GM19043 (cell line): ENCODE measurements around the gene SLC10A7.
"Not testable (repeated sequence)": the region's sequence is repeated elsewhere in the genome, so short reads cannot be mapped to it uniquely, and the experiment has no call there.

ENCODE experiments used
- ATAC-seq: cut with Tn5 transposase; IDR thresholded peaks from one replicate; pipeline ENCODE4 v1.9.1; 2021; ENCODE audit warnings: low read depth; ENCODE audit not compliant: unreplicated experiment

The SLC10A7 gene

DNA sequence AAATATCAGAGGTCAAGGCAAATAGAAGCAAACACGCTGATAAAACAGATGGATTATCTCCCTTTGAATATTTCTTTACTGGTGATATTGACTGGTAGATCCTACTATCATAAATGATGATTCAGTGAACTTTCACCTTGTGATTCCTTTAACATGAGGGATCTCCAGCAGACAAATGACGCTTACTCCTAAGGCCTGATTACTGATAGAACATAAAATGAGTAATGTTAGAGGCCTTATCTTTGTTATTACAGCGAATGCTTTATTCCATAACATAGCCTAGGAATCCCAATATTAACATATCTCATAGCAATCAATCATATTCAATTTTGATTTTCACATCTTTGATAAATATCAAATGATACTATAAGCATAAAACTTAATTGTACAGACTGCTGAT, 152.3 kb downstream of the SLC10A7 start:
- ATAC-seq, result no peak

DNA sequence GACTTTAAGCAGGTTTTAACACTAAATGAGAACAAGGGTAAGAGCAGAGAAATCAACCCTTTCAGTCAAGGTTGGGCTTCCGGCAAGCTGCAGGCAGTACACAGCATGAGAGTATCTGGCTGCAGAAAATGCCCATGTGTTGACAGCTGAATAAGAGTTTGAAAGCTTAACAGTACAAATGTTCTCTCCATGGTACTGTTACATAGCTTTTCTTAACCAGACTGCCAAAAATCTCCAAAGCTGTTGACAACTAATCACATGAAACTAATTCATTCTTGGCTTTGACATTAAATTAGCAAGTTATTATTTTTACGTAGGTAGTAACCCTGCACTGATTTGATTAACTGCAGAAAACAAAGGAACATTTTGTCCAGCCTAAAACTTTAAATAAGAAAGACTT, 153.5 kb downstream of the SLC10A7 start:
- no peak for ATAC-seq

DNA sequence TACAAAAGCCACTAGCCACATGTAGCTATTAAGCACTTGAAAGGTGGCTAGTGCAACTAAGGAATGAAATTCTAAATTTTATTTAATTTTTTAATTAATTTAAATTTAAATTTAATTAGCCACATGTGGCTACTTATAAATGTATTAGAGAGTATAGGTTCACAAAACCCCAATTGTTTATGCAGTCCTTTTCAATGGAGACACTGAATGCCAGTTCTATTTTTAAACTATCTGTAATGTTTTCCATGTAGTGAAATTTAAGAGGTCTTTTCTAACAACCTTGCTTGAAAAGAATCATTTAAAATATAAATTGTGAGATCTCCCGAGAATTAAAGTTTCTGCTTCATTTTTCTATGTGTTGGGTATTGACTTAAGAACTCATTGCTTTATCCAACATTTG, 154.4 kb downstream of the SLC10A7 start:
- no peak for ATAC-seq

DNA sequence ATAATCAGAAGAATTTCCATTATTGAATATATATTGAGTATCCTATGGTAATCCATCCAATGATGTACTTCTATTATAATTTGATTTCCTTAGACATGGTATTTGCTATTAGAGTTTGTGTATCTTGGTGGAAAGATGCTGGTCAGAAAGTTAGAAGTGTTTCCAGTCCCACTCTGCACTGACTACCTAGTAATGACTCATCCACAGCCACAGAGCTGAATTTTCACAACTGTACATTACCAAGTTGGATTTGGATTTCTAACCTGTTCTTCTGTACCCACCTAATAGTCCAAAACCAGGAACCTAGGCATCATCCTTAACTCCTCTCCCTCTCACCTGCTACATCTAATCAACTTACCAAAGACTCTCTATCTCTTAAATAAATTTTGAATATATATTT, 162.0 kb downstream of the SLC10A7 start:
- ATAC-seq, result no peak

DNA sequence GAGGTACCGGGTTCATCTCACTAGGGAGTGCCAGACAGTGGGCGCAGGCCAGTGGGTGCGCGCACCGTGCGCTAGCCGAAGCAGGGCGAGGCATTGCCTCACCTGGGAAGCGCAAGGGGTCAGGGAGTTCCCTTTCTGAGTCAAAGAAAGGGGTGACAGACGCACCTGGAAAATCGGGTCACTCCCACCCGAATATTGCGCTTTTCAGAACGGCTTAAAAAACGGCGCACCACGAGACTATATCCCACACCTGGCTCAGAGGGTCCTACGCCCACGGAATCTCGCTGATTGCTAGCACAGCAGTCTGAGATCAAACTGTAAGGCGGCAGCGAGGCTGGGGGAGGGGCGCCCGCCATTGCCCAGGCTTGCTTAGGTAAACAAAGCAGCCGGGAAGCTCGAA, 171.6 kb downstream of the SLC10A7 start:
- not testable (repeated sequence) for ATAC-seq

DNA sequence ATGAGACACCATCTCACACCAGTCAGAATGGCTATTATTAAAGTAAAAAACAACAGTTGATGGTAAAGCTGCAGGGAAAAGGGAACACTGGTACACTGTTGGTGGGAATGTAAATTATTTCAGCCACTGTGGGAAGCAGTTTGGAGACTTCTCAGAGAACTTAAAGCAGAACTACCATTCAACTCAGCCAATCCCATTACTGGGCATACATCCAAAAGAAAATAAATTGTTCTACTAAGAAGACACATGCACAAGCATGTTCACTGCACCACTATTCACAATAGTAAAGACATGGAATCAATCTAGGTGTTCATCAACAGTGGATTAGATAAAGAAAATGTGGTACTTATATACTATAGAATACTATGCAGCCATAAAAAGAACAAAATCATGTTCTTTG, 172.4 kb downstream of the SLC10A7 start:
- ATAC-seq, result no peak

DNA sequence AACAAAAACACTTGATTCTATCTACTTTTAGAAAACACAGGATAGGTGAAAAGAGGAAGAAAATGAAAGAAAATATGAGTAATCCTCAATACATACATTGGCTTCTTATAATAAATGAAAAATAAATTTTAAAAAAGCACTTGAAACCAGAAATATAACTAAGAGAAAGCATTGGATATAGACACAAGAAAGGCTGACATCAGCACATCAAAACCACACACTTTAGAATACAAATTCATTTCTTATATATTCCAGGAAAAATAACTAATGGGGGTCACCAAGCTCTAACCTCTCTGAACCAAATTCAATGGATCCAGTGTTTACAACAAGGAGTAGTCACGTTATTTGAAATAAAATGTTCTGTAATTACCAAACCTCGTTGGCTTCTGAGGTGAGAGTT, 173.9 kb downstream of the SLC10A7 start:
- no peak for ATAC-seq

DNA sequence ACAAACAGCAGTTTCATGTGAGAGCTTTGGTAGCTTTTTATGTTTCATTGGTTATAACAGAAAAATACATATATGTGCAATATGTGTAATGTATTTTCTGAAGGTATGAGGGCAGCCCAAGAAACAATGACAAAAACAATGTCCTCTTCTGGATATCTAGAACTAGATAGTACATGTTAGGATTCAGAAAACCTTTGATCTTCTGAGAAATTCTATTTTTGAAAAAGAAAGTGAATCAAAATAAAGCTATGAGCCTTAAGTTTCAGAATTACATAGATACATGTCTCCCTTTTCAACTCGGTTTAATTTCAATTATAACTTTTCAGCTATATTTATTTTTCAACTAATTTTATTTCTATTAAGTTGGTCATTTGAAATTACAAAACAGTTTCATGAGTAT, 175.5 kb downstream of the SLC10A7 start:
- no peak for ATAC-seq

DNA sequence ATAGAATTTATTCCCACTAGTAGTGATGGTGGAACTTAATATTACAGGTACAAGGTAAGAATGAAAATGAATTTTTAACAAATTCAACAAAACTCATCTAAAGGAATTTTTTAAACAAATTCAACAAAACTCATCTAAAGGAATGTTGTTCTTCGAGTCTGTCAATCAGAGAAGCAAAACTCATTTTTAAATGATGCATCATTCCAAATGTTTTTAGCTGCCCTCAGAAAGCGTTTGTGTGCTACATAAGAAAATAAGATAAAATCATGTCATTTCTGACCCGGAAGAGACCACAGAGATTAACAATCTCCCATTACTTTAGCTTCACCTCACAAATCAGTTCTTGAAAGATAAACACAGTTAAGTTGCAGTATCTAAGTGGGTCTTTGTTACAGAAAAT, 178.0 kb downstream of the SLC10A7 start:
- ATAC-seq, result no peak

DNA sequence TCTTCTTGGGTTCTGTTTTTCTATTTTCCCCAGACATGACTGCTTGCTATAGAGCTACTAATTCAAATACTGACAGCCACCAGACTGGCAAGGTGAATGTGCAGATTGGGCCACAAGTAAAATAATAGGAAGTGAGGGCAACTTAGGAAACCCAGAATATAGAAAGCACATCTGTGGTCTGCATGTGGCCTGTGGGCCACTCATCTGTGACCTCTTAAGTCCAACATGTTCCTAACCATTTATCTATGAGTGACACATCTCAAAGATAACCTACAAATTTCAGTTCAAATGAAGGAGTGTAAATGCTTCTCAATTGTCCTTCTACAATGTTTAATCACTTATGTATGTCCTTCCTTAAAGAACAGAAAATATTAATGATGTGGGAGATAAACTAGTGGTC, 178.5 kb downstream of the SLC10A7 start:
- ATAC-seq, result peak; percentile 76

DNA sequence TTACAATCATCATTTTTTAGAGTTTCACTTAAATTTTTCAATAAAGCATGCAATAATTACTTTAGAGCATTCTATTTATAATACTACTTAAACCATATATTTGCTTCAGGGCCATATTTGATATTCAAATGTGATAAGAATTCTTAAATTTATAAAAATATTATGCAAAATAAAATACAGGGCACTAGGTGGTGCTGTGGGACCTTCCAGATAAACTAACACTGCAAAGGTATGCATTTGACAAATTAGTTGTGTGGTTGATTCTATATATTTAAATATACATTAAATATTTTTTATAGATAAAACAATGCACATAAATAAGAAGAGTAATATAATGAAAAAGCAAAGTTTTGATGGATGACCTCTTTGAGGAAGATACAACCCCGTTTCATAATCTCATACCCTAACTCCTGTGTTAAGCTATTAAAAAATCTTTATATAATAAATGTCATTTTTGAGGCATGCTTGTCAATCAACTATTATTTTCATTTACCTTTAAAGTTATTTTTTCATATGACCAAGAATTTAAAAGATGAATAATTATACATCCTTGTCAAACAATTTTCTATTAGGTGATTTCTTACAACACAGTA, 179.0 kb downstream of the SLC10A7 start:
- ATAC-seq, result no peak

DNA sequence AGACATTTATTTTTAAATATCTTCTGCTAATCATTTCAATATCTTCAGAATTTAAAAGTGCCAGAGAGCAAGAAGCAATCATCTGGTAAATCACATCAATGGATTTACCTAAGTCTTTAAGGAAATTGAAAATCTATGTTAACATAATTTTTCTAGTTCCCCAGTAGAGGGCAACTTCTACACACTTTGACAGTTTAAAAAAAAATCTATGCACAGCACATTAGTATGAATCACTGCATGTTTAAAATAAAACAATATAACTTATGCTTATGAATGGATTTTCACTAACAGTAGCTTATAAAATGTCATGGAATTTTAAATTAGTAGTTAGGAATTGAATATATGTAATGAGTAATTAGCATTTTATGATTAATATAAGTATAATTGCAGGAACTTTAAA, 180.9 kb downstream of the SLC10A7 start:
- ATAC-seq, result no peak

DNA sequence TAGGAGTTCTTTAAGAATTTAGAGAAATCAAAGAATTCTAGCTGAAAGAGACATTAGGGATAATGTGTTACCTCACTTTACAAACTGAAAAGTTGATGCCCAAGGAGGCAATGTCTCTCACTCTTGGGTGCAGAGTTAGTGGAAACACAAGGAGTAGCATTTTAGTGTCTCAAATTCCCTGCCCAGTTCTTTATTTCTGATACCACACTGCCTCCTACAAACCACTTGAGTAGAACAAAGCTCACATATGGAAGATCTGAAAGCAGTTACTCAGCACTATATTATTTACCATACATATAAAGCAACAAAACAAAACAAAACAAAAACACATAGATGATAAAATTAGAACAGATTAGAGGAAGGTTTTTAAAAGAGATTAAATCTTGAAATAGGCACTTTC, 183.2 kb downstream of the SLC10A7 start:
- ATAC-seq, result no peak

DNA sequence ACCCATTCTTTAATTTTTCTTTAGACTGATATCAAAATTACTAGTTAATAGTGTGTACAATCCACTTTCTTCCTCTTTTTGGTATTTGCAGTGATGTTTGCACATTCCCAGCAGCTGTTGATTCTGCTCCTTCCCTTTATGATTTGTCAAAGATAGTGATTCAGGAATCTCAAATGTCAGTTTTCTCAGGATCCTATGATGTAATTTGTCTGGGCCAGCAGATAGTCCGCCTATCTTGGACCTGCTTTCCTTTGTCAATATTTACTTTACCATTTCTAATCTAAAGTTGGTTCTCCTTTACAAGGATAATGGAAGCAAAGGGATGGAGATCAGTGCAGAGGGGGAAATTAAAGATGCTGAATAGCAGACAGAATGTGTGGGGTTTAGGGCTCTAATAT, 185.3 kb downstream of the SLC10A7 start:
- no peak for ATAC-seq

DNA sequence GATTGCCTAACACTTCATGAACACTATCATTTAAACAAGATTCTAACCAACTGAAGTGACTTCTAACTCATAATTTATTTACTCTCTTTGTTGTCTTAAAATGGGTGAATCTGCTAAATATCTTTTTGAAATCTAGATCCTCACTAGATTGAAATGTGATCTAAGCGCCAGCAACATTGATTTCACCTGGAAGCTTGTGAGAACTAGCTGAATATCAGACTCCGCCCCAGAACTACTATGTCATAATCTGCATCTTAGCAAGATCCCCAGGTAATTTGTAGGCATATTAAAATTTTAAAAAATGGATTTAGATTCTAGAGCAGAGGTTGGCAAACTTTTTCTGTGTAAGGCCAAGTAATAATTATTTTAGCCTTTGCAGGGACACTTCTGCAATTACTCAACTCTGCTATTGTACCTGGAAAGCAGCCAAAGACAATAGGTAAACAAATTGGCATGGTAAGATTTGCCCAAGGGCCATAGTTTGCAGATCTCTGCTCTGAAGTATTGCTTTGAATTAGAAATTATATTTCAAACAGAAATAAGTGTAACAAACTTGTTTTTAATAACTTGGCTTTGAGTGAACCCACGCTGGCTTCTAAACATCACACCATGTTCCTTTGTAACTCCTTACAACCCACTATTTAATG, 185.9 kb downstream of the SLC10A7 start:
- no peak for ATAC-seq

DNA sequence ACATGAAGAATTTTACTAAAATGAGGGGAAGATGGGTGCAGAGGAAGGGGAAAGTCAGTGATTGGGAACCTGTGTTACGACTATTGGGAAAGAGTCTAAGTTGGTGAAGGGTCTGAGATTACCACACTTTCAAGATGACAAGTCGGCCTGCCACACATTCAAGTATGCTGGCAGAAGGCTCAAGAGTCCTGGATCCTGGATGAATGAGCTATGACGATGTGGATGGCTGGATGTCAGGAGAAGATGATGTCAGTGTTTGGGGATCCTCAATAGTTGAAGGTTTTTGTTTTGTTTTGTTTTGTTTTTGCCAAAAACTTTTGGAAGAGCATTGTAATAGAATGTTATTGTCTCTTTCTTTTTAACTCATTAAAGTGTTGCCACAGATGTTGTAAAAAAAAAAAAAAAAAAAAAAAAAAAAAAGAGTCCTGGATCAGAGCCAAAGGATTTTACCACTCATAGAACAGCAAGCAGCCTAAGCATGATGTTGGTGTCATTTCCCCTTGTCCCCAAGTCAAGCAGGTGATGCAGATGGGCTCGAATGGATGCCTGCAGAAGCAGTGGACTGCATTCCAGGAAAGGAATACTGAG, 186.8 kb downstream of the SLC10A7 start:
- ATAC-seq, result no peak

DNA sequence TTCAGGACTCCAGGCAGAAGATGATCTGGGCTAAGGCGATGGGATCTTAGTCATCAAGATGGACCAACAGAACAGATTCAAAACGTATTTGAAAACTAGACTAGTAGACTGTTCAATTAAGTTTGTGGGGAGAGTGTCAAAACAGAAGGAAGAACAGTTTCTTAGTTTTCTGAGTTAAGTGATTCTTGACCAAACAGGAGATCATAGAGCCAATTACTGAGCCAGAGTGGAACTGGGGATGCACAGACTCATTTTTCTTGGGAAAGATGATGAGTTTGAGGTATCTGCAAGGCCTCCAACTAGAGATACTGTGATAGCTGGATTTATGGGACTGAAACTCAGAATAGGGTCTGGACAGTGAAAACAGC, 187.9 kb downstream of the SLC10A7 start:
- ATAC-seq, result no peak

DNA sequence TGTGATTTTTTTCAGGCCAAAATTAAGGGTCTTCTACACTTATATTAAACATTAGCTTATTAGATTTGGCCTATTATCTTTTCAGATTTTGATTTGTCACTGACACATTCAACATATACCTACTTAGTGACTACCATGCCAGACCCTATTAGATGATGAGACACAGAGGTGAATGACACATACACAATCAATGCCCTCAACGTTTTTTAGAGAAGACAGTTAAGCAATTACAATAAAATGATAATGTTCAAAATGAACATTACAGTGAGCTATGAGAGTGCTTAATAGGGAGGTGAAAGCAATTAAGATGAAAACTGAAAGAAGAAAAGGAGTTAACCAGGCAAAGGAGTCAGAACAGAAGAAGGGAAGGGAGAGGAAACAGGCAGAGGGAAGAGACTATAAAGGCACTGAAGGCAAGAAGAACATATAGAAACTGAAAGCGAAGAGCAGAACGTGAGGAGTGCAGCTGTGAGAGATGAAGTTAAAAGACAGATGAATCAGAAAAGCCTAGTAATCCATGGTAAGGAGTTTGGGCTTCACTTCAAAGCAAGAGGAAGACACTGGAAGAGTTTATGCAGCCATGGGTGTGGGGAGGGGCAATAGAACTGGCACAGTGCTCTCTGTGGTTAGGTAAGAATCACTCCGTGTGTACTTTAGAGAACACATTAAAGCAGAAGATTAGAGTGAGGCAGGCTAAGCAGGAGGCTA, 188.4 kb downstream of the SLC10A7 start:
- peak; percentile 84 for ATAC-seq

DNA sequence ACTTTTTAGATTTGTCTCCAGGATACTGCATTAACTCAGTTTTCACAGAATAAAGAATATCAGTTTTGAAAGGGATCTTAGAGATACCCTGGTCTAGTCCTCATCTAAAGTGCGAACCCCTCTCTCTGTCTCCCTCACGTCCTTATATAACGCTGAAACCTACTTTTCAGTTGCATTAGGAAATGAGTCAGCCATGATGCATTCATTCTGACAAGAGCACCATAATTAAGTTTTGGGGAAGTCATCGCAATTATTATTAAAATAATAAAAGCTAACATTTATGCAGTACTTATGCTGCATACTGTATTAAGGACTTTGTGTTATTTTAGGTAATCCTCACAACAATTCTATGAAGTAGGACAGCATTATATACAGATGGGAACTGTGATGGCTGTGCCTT, 191.3 kb downstream of the SLC10A7 start:
- no peak for ATAC-seq

DNA sequence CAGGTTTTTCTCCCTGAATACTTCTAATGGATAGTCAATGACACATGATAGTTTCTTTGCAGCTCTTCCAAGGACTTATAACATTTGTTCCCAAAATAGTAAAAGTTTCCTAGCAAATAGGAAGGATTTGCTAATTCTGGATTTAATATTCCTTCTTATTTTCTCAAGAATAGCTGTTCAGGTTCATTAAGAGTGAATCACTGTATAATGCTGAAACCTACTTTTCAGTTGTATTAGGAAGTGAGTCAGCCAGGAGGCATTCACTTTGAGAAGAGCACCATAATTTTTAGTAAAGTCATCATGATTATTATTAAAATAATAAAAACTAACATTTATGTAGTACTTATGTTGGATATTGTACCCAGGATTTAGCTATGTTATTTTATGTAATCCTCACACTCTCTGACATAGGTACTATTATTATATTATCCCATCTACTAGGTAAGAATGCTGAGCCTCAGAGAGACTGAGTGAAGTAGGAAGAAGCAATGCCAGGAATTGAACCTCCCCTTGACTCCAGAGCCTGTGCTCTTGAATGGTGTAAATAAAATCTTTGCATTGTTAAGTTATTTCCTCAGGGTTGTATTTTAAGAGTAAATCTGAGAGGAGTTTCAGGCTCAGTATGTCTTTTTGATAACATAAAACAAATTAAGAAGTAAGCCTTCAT, 192.6 kb downstream of the SLC10A7 start:
- no peak for ATAC-seq
